ENCODE measurements around the gene C11orf42.

The C11orf42 gene

DNA sequence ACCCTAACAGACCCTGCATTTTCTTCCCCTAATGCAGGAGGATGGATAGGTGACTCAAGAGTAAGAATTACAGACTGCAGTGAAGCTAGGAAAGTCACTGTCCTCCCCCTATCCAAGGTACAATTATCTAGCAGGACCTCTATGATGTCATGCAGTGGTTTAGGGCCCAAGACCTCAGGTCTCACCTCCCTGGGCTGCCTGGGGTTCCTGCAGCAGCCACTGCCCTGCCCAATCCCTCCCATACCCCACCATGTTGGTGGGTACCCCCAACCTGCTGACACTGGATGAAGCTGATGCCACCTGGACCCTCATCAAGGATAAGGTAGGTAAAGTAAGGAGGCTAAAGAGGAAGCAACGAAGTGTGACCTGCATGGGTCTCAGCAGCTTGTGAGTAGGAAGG lies at the start of gene C11orf42:
Gene C11orf42 (plus strand): TSS at position 192 of the 400 bp plus-strand sequence. CDS start 59 bp downstream, at position 251.
- DNase-seq (ENCODE audit: low read depth) = no peak

- DNase-seq (ENCODE audit: low read depth) = no peak
Measured at GRCh38 chr11:6156628-6157359, 48.6 kb upstream of the C11orf42 start.

DNA sequence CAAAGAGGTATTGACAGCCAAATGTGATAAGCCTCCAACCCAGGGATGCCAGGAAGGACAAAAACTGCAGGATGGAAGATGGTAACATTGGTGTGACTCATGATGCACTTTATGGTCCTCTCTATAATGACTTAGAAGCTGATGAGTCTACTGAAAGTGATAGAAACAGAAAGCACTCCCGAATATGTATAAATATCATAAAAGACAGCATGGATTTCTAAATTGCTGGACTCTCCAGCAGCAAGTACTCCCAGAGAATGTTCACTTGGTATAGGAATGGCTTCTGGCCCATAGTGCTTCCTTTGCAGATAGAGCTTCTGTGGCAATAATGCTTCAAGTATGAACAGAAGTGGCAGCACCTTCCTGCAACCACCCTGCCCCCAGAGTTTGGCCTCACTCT lies 35.1 kb upstream of the C11orf42 start, which contains the start of gene OR52B2:
Gene OR52B2 (minus strand): TSS at position 101 of the 400 bp plus-strand sequence. CDS start 0 bp downstream, at position 101.
- DNase-seq (ENCODE audit: low read depth) = no peak

DNA sequence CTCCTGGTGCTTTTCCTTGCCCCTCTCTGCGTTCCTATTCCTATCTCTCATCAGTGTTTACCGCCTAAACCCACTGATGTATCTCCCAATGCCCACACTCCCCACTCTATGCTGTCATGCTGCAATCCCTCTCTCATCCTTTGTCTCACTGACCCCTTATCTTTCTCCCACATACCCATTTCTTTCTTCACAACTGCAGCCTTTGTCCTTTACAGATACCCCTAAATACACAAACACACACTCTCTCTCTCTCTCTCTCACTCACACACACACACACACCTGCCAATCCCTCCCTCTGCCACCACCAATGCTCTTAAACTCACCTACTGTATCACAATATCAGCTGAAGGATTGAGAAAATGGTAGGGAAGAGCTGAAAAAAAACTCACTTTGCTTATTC lies 29.9 kb upstream of the C11orf42 start:
- DNase-seq (ENCODE audit: low read depth) = no peak

DNA sequence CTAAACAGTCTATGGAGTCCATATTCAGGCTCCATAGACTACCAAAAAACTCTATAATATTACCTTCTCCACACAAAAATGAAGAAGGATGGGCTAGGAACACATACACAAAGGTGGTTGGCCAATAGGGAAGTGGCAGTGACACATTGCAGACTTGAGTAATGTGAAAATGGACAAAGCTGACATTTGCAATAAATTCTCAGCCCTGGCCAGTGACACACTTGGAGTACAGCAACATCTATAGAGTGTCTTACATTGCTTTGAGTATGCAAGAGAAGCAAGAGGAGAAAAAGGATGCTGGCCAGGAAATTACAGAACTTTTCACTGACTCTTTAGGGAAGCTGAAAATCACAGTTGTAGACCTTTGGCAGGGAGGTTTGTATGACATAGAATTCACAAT lies 13.6 kb upstream of the C11orf42 start:
- no peak for DNase-seq (ENCODE audit: low read depth)

GRCh38 chr11:6194065-6194581 lies 11.2 kb upstream of the C11orf42 start:
- no peak for DNase-seq (ENCODE audit: low read depth)

DNA sequence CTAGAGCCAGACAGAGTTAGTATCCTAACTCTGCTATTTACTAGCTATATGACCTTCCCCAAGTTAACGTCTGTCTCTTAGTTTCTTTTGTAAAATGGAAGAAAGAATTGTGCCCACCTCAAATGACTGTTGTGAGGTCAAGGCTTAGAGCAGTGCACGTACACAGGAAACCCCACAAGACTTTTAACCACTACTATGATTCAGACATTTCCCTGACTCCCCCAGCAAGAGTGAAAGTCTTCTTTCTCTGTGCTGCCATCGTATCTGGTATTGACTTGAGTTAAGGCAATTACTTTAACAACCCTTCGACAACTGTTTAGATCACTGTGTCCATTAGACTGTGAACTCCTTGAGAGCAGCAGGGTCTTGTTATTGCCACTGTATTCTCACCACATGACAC lies 9.0 kb upstream of the C11orf42 start:
- DNase-seq (ENCODE audit: low read depth) = no peak

DNA sequence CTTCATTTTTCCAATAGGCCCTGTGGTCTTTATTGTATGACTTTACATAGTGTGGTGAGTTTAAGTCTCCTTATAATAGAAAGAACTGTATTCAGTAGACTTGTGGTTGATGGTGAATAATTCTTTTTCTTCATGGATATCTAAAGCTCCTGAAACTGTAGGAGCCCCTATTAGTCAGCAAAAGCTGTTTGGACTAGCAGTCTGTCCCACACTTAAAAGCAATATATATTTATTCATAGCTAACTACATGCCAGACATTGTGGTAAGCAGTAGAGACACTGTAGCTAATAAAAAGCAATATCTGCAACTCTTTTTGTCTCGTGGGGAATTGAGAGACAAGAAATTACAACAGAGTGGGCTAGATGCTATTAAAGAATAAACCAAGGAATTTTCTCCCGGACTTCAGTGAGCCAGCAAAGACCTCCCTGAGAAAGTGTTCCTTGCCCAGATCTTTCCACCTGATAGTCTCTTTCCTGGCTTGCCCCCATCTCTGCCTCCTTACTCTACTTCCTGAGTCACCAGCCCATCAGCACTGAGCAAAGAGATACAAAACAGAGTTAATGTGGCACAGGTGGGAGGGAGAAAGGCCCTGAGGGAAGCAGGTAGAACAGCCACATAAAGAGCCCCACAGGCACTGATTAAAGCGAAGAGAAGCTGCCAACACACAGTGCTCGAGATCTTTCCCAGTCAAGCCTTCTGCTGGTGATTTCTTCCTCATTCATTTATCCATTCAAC lies 7.7 kb upstream of the C11orf42 start:
- DNase-seq (ENCODE audit: low read depth) = no peak

- DNase-seq (ENCODE audit: low read depth) = no peak
Measured at GRCh38 chr11:6199174-6199810, 6.1 kb upstream of the C11orf42 start, which contains the start of gene OR52W1. Gene OR52W1, plus strand, starts transcription at chr11:6199224. Its CDS starts 0 bp downstream, at chr11:6199224.

- no peak for DNase-seq (ENCODE audit: low read depth)
Measured at GRCh38 chr11:6200975-6201374, 4.4 kb upstream of the C11orf42 start.

DNA sequence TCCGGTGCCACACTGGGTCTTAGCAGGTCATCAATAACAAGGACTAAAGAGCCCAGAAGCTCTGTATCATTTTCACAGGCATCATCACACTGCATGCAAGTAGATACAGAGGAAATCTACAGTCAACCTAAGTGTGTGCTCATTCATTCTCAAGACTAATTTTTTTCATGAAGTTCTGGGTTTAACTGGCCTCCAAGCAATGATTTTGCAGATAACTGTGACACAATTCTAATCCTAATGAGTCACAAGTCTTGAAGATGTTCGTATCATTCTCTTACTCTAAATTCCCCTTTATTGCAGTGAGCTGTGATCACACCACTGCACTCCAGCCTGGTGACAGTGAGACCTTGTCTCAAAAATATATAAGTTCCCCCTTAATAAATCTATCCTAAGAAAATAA lies 3.9 kb upstream of the C11orf42 start:
- peak; percentile 18 for DNase-seq (ENCODE audit: low read depth)

DNA sequence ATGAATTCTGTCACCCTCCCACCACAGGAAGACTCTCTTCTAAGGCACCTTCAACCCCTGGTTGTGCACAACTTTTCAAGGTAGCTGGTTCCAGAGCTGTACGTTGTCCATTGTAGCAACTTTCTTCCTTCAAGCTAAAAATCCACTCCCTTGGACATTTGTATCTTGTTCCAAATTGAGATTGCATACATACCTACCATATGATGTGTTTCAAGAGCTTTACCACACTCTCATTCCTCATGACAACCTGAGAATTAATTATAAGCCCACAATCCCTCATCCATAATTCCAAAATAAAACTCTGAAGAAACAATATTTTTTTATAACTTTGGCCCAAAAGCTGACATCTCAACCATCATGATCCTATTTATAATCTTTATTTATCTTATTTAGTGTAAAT lies 3.3 kb upstream of the C11orf42 start:
- peak; percentile 10 for DNase-seq (ENCODE audit: low read depth)

DNA sequence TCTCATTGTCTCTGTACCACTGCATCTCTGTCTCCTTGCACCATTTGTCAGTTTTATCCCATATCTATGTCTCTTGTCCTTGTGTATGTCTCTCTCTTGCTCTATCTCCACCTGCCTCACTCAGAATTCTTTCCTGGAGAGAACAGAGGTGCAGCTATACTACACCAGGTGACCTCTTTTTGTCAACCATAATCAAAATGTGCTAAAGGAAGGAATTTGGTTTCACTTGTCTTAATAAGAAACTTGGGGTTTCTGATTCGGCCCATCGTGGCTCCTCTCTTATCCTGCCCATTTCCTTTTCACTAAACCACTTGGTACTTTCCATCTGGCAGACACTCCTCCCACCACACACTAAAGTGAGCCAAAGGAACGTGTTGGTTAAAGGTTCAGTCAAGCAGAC lies 2.0 kb upstream of the C11orf42 start:
- no peak for DNase-seq (ENCODE audit: low read depth)

DNA sequence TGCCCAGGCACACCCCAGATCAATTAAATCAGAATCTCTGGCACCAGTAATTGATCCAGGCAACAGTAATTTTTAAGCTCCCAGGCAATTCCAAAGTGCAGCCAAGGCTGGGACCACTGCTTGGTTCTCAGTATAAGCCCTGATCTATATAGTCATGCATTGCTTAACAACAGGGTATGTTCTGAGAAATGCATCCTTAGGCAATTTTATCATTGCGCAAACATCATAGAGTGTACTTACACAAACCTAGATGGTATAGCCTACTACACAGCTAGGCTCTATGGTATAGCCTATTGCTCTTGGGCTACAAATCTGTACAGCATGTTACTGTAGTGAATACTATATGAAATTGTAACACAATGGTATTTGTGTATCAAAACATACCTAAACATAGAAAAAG lies 651 bp upstream of the C11orf42 start:
- DNase-seq (ENCODE audit: low read depth) = no peak

- DNase-seq (ENCODE audit: low read depth) = no peak
Measured at GRCh38 chr11:6206456-6207180, 1.3 kb downstream of the C11orf42 start.

DNA sequence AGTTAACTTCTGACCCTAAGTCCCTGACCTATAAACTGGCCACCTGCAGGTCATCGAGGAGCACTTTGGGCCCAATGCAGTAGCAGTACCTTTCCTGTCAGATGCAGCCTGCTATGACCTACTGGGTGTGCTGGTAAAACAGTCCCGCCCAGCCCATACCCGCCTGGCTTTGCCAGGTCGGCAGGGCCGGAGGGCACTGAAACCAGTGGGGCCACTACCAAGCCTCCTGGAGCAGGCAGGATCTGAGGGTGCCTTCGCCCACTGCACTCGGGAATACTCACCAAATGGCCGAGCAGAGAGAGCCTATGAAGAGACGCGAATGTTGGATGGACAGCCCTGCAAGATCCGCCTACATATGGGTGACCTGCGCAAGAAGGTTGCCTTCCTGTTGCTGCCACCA lies 4.4 kb downstream of the C11orf42 start:
- DNase-seq (ENCODE audit: low read depth) = no peak

- DNase-seq (ENCODE audit: low read depth) = no peak
Measured at GRCh38 chr11:6210274-6210955, 5.1 kb downstream of the C11orf42 start.

- no peak for DNase-seq (ENCODE audit: low read depth)
Measured at GRCh38 chr11:6214530-6214929, 9.2 kb downstream of the C11orf42 start.

GRCh38 chr11:6216501-6216900 lies 11.1 kb downstream of the C11orf42 start:
- DNase-seq (ENCODE audit: low read depth) = no peak

DNA sequence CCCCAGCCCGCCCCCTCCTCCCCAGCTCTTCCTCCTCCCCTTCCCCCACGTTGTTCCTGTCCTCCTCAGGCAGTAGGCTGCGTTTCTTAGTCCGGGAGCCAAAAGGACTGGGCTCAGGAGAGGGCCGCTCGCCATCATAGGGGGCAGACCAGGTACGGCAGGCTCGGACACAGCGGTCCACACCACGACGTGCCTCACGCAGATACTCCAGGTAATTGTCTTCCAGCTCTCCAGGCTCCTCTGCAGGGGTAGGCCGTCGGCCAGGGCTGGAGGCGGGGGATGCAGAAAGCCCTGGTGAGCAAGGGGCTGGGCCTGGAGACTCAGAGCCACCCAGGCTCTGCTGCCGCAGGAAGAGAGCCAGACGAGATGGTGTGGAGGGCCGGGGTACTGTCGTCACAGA lies 12.4 kb downstream of the C11orf42 start:
- DNase-seq (ENCODE audit: low read depth) = no peak

GRCh38 chr11:6219359-6219758 lies 14.0 kb downstream of the C11orf42 start:
- peak; percentile 92 for DNase-seq (ENCODE audit: low read depth)

Data from GM04503 (cell line).